Suprapubic skin (tissue), 4 donors: ENCODE measurements around the gene TCEAL9. TPM values are rescaled to one million over a fixed set of nuclear protein-coding genes. Genes with fewer than 3 reads are reported as not detected.

ENCODE experiments used
- DNase-seq, 2 donors: peaks; one replicate each; pipeline ENCODE4 v3.0.0-alpha.2; 2019; ENCODE audit warnings: low spot score in 2 of 2
- H3K27ac ChIP-seq: fragments of 200-600 bp; sonication (generic); one replicate; pipeline ENCODE4 v1.5.1; 2019
- H3K27me3 ChIP-seq: fragments of 200-600 bp; sonication (generic); one replicate; pipeline ENCODE4 v1.5.1; 2019
- H3K36me3 ChIP-seq: fragments of 200-600 bp; sonication (generic); one replicate; pipeline ENCODE4 v1.5.1; 2019
- H3K4me1 ChIP-seq: fragments of 200-600 bp; sonication (generic); one replicate; pipeline ENCODE4 v1.5.1; 2019
- H3K4me3 ChIP-seq: fragments of 200-600 bp; sonication (generic); one replicate; pipeline ENCODE4 v1.5.1; 2019; ENCODE audit warnings: mild to moderate bottlenecking
- H3K9me3 ChIP-seq: fragments of 200-600 bp; sonication (generic); one replicate; pipeline ENCODE4 v1.5.1; 2019
- CTCF ChIP-seq, 2 donors: fragments of 200-600 bp in 1 of 2; fragments of 450-650 bp in 1 of 2; sonication (generic) in 1 of 2; IDR thresholded peaks; one replicate each; pipeline ENCODE4 v1.5.1; 2016 to 2019; ENCODE audit warnings: antibody characterized with exemption in 2 of 2, mild to moderate bottlenecking in 1 of 2, moderate library complexity in 1 of 2
- EP300 ChIP-seq: sonication (generic); formaldehyde crosslinking; IDR thresholded peaks from one replicate; pipeline ENCODE4 v1.6.1; 2017; ENCODE audit warnings: antibody characterized with exemption
- POLR2A ChIP-seq, 2 donors: fragments of 450-650 bp; IDR thresholded peaks; one replicate each; pipeline ENCODE4 v1.6.1; 2017; ENCODE audit warnings: antibody characterized with exemption in 2 of 2, mild to moderate bottlenecking in 2 of 2, moderate library complexity in 2 of 2
- POLR2AphosphoS5 ChIP-seq, 3 donors: sonication (generic); formaldehyde crosslinking; IDR thresholded peaks; one replicate each; pipeline ENCODE4 v1.6.1; 2017; ENCODE audit warnings: antibody characterized with exemption in 3 of 3
- WGBS: methylation state at CpG from one replicate; pipeline ENCODE4 v1.1.5; 2018; 5-methylcytosine and 5-hydroxymethylcytosine counted together
- total RNA-seq, 4 donors: library from RNA; depleted of rRNA; stranded (reverse); fragments of >200 nt; gene quantifications; one replicate each; pipeline ENCODE4 v1.1.0, GENCODE V29; 2016

TCEAL9 gene
- total RNA-seq, 4 donors from 2014 or later: 17.4 to 28.0 (median 25.0) TPM

- Histone ChIP-seq H3K27me3 (no peaks in the 10 kb centered on the region), H3K4me3 (no peak overlapping the region), H3K4me1 (no peaks in the 10 kb centered on the region), H3K27ac (no peak overlapping the region), H3K9me3 (no peaks in the 10 kb centered on the region), H3K36me3 (no peaks in the 10 kb centered on the region)
- no peak for TF ChIP-seq POLR2A (IDR thresholded peaks at IDR 0.05)
- TF ChIP-seq EP300: no peak
- TF ChIP-seq POLR2AphosphoS5 (IDR thresholded peaks at IDR 0.05): no peak
- TF ChIP-seq CTCF (IDR thresholded peaks at IDR 0.05): no peak
- DNase-seq: no peak
- 80% methylated on average over 4 of the region's 4 CpGs for WGBS
Observed at GRCh38 chrX:103397707-103398106, 41.4 kb downstream of the TCEAL9 start.

GRCh38 chrX:103398421-103398864 is 42.1 kb downstream of the TCEAL9 start:
- DNase-seq: no peak
- no peaks in the 10 kb centered on the region for H3K9me3 ChIP-seq
- H3K27ac ChIP-seq: no peak overlapping the region
- no peaks in the 10 kb centered on the region for H3K27me3 ChIP-seq
- no peaks in the 10 kb centered on the region for H3K4me1 ChIP-seq
- H3K36me3 ChIP-seq: no peaks in the 10 kb centered on the region
- 5% methylated on average over 1 of the region's 1 CpG for WGBS
- H3K4me3 ChIP-seq: no peak overlapping the region
- no peak for TF ChIP-seq POLR2AphosphoS5 (IDR thresholded peaks at IDR 0.05)
- TF ChIP-seq EP300: no peak
- no peak for TF ChIP-seq CTCF (IDR thresholded peaks at IDR 0.05)

GRCh38 chrX:103399744-103400143 is 43.4 kb downstream of the TCEAL9 start:
- Histone ChIP-seq H3K36me3 (no peaks in the 10 kb centered on the region), H3K9me3 (no peaks in the 10 kb centered on the region), H3K27me3 (no peaks in the 10 kb centered on the region), H3K4me1 (no peaks in the 10 kb centered on the region), H3K4me3 (no peak overlapping the region), H3K27ac (no peak overlapping the region)
- TF ChIP-seq CTCF (IDR thresholded peaks at IDR 0.05): no peak
- no peak for TF ChIP-seq POLR2AphosphoS5 (IDR thresholded peaks at IDR 0.05)
- no peak for TF ChIP-seq EP300
- TF ChIP-seq POLR2A (IDR thresholded peaks at IDR 0.05): no peak
- WGBS: 22% methylated on average over 1 of the region's 1 CpG
- DNase-seq: no peak

GRCh38 chrX:103400931-103401330 is 44.6 kb downstream of the TCEAL9 start:
- H3K27me3 ChIP-seq: no peaks in the 10 kb centered on the region
- H3K9me3 ChIP-seq: no peaks in the 10 kb centered on the region
- H3K36me3 ChIP-seq: no peaks in the 10 kb centered on the region
- no peak for DNase-seq
- no peak overlapping the region for H3K27ac ChIP-seq
- 41% methylated on average over 1 of the region's 1 CpG for WGBS
- no peak overlapping the region for H3K4me3 ChIP-seq
- no peaks in the 10 kb centered on the region for H3K4me1 ChIP-seq
- TF ChIP-seq CTCF (IDR thresholded peaks at IDR 0.05) (no peak), POLR2AphosphoS5 (IDR thresholded peaks at IDR 0.05) (no peak), POLR2A (IDR thresholded peaks at IDR 0.05) (no peak), EP300 (no peak)

GRCh38 chrX:103404231-103405008 is 48.1 kb downstream of the TCEAL9 start:
- no peak overlapping the region for H3K27ac ChIP-seq
- WGBS: 20% methylated on average over 13 of the region's 19 CpGs
- TF ChIP-seq POLR2AphosphoS5 (IDR thresholded peaks at IDR 0.05): no peak
- no peak for TF ChIP-seq EP300
- no peak for TF ChIP-seq POLR2A (IDR thresholded peaks at IDR 0.05)
- TF ChIP-seq CTCF (IDR thresholded peaks at IDR 0.05): no peak

More at GRCh38 chrX:103404231-103405008, 48.1 kb downstream of the TCEAL9 start:
- Histone ChIP-seq H3K27me3 (no peaks in the 10 kb centered on the region), H3K4me3 (peak overlapping the region; percentile 48), H3K4me1 (no peaks in the 10 kb centered on the region), H3K9me3 (no peaks in the 10 kb centered on the region), H3K36me3 (no peaks in the 10 kb centered on the region)
- peak in 1 of 2 donors; percentile 78 for DNase-seq
